Aorta (tissue), 5 donors: Measurements from ENCODE around the gene PIAS2. TPM values are rescaled to one million over a fixed set of nuclear protein-coding genes. Genes with fewer than 3 reads are reported as not detected.
A peak's percentile ranks its signal among the peaks of the same experiment; 100 is the strongest.
"Not testable (repeated sequence)": the region's sequence is repeated elsewhere in the genome, so short reads cannot be mapped to it uniquely, and the experiment has no call there.

ENCODE experiments used
- ATAC-seq: fragments of 200-7000 bp; cut with Tn5 transposase; one replicate; pipeline ENCODE4 v1.9.1; 2022; ENCODE audit warnings: moderate library complexity; ENCODE audit not compliant: low FRiP score
- DNase-seq, 2 donors: peaks; one replicate each; pipeline ENCODE4 v3.0.0-alpha.2; 2020
- H3K27ac ChIP-seq, 2 donors: one replicate each; pipeline ENCODE4 v1.5.1; 2013; ENCODE audit warnings: low read length in 2 of 2, mild to moderate bottlenecking in 2 of 2, moderate library complexity in 2 of 2, control low read depth in 1 of 2, inconsistent platforms in 1 of 2, low read depth in 1 of 2
- H3K27me3 ChIP-seq, 2 donors: one replicate each; pipeline ENCODE4 v1.6.1; 2013; ENCODE audit warnings: control low read depth in 1 of 2, low read length in 1 of 2, mild to moderate bottlenecking in 1 of 2, moderate library complexity in 1 of 2; ENCODE audit not compliant: insufficient read depth in 2 of 2, control insufficient read depth in 1 of 2
- H3K36me3 ChIP-seq, 2 donors: one replicate each; pipeline ENCODE4 v1.6.1; 2013; ENCODE audit warnings: control low read depth in 1 of 2, low read length in 1 of 2, mild to moderate bottlenecking in 1 of 2; ENCODE audit not compliant: insufficient read depth in 2 of 2, control insufficient read depth in 1 of 2
- H3K4me1 ChIP-seq, 2 donors: one replicate each; pipeline ENCODE4 v1.6.1; 2013; ENCODE audit warnings: low read length in 2 of 2, control low read depth in 1 of 2, mild to moderate bottlenecking in 1 of 2, moderate library complexity in 1 of 2; ENCODE audit not compliant: insufficient read depth in 2 of 2, control insufficient read depth in 1 of 2
- H3K4me3 ChIP-seq, 2 donors: one replicate each; pipeline ENCODE4 v1.5.1; 2013; ENCODE audit warnings: low read length in 2 of 2, control low read depth in 1 of 2, mild to moderate bottlenecking in 1 of 2
- H3K9me3 ChIP-seq: one replicate; pipeline ENCODE4 v1.6.1; 2013; ENCODE audit warnings: mild to moderate bottlenecking, low read length; ENCODE audit not compliant: control insufficient read depth
- WGBS, 2 donors: extraction: QIAGEN DNeasy Blood & Tissue Kit; methylation state at CpG; one replicate each; pipeline ENCODE4 v1.1.7; 2013; 5-methylcytosine and 5-hydroxymethylcytosine counted together
- intact Hi-C, 2 donors: fragments of 100-400 bp; cut with DNase I; formaldehyde crosslinking; loops; one replicate each; pipeline versions ENCODE4 v1.14.2 to v1.15.0; 2022
- long read RNA-seq, 2 donors: library from polyadenylated mRNA; unstranded; transcript quantifications; one replicate each; pipeline ENCODE4 v2.0.0, GENCODE V29; 2020 to 2021
- polyA plus RNA-seq, 2 donors: library from polyadenylated mRNA; stranded (reverse); fragments of 200-250 nt; gene quantifications; one replicate each; pipeline ENCODE4 v1.2.3, GENCODE V29; 2013
- total RNA-seq, 2 donors: library from RNA; stranded (reverse); fragmentation: NEBNext Ultra II Directional; extraction: Animal tissue kit (Norgen Biotek cat#: 25700); gene quantifications; one replicate each; pipeline ENCODE4 v1.2.1, GENCODE V29; 2021
- donor health status: healthy with polysubstance abuse.
- donor health status: Bipolar disorder and iron deficiency.
- donor health status: DM: no; HTN: no; CAD: no.
- donor health status: DM: no; HTN: no; CAD: no.
- donor health status: DM: yes; HTN: yes; CAD: no.

The PIAS2 gene
- total RNA-seq (10 to 100 TPM; 40.9 to 45.5 TPM), polyA plus RNA-seq (1 to 10 TPM; 5.0 to 8.9 TPM)
- long read RNA-seq, donor 1, full-length matches to known transcripts = 13 of 24 reads
- long read RNA-seq, donor 1, partial matches to known transcripts = 3 of 24 reads
- long read RNA-seq, donor 1, other reads (novel, unspliced or antisense) = 8 of 24 reads
- long read RNA-seq, donor 2, full-length matches to known transcripts = 7 of 17 reads
- long read RNA-seq, donor 2, partial matches to known transcripts = 3 of 17 reads
- long read RNA-seq, donor 2, other reads (novel, unspliced or antisense) = 7 of 17 reads

GRCh38 chr18:46917108-46917802, at the start of gene PIAS2, which contains the start of gene KATNAL2:
TSS of gene PIAS2 (minus strand) at chr18:46917507. CDS start at chr18:46917345, 162 bp downstream.
TSS of gene KATNAL2 (plus strand) at chr18:46917602. CDS start at chr18:46946873, 29,271 bp downstream.
- intact Hi-C loops = no loop called here
- peak within 1 kb of the TSS; percentile 38 to 72 for H3K27ac ChIP-seq

DNA sequence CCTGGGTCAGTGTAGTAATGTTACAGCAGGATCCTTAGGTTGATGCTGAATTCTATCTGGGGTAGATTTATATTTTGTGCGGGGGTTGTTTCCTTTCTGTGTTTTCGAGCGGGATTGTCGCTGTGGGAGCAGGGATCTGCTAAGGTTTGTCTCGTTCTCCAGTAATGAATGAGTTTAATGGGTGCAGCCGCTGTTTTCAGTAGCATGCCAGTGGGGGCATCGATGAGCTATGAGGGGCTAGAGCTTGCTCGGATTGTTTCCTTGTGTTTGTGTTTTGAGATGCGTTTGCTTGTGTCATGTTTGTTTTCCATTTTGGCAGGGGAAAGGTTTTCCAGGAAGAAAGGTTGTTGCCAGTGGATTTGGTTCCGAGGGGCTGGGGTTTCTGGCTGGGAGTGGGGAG, 49.0 kb upstream of the PIAS2 start:
- H3K4me1 ChIP-seq, DNase-seq, H3K9me3 ChIP-seq, H3K27ac ChIP-seq, H3K27me3 ChIP-seq, ATAC-seq, H3K36me3 ChIP-seq, H3K4me3 ChIP-seq, intact Hi-C loops: not testable (repeated sequence)
- no CpG with 5 or more reads among the region's 10 CpGs for WGBS, 2 donors

More at GRCh38 chr18:46917108-46917802, at the start of gene PIAS2, which contains the start of gene KATNAL2:
- Histone ChIP-seq H3K4me3 (peak within 1 kb of the TSS; percentile 71 to 84), H3K9me3 (no peaks in the 10 kb centered on the region), H3K27me3 (no peaks in the 10 kb centered on the region), H3K36me3 (no peaks in the 10 kb centered on the region), H3K4me1 (no peaks in the 10 kb centered on the region)
- DNase-seq (peak; percentile 87 to 92), ATAC-seq (peak; percentile 96)
- 0 to 1% methylated on average over 54 to 107 of the region's 107 CpGs for WGBS, 2 donors

DNA sequence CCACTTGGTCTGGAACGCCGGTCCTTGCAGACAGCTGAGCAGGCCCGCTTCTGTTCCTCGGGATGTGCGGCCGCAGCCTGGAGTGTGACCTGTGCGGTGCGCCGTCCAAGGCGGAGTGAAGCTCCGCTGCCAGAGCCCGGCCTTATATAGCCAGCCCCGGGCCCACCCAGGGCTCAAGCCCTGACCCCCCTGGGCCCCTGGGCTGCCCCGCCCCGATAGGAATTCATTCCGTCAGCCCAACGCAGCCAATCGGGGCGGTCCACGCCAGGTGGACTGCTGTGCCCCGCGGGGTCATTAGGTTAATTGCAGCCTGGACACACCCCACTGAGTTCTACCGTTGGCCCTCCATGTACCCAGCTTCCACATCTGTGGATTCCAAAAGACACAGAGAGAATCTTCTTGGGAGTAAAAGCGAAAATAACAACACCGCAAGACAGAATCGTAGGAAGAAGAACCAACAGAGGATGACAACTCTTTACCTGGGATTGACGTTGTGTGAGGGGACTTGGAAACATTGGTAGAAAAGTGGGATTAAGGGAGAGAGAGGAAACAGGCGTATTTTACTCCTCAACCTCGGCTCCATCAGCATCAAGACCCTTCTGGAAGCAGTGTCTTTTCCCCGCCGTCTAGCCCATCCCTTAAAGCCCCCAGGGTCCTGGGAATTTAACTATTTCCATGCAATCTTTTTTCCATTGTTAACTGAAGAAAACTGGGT, 47.4 kb upstream of the PIAS2 start:
- H3K9me3 ChIP-seq, H3K36me3 ChIP-seq, H3K4me3 ChIP-seq, intact Hi-C loops, H3K27ac ChIP-seq, H3K4me1 ChIP-seq, H3K27me3 ChIP-seq, DNase-seq: not testable (repeated sequence)
- WGBS, 2 donors = 85 to 86% methylated on average over 8 of the region's 31 CpGs
- peak; percentile 55 for ATAC-seq

- ATAC-seq = peak; percentile 39
- H3K4me1 ChIP-seq, H3K27me3 ChIP-seq, intact Hi-C loops, H3K9me3 ChIP-seq, DNase-seq, H3K36me3 ChIP-seq, H3K27ac ChIP-seq, H3K4me3 ChIP-seq: not testable (repeated sequence)
- WGBS, 2 donors = 98% methylated on average over 6 of the region's 79 CpGs; no CpG with 5 or more reads in 1 of the 2 donors
These were observed 46.6 kb upstream of the PIAS2 start for GRCh38 chr18:46963656-46964578.

DNA sequence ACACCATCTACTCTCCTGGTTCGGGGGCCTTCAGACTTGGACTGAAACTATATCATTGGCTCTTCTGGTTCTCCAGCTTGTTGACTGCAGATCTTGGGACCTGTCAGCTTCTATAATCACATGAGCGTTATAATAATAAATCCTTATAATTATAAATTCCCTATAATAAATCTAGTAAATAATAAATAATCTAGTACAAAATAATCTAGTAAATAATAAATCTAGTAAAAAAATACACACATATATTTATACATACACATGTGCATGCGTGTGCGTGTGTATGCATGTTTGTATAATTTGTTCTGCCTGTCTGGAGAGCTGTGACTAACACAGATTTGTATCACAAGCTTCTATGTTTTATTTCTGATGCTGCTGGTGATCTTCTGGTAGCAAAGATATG, 40.9 kb upstream of the PIAS2 start:
- H3K27ac ChIP-seq = no peak overlapping the region
- DNase-seq (no peak), ATAC-seq (no peak)
- H3K36me3 ChIP-seq = no peaks in the 10 kb centered on the region
- H3K9me3 ChIP-seq = no peaks in the 10 kb centered on the region
- 81 to 82% methylated on average over 4 of the region's 4 CpGs for WGBS, 2 donors
- no peaks in the 10 kb centered on the region for H3K27me3 ChIP-seq
- intact Hi-C loops = no loop called here
- no peaks in the 10 kb centered on the region for H3K4me1 ChIP-seq
- H3K4me3 ChIP-seq = no peak overlapping the region

DNA sequence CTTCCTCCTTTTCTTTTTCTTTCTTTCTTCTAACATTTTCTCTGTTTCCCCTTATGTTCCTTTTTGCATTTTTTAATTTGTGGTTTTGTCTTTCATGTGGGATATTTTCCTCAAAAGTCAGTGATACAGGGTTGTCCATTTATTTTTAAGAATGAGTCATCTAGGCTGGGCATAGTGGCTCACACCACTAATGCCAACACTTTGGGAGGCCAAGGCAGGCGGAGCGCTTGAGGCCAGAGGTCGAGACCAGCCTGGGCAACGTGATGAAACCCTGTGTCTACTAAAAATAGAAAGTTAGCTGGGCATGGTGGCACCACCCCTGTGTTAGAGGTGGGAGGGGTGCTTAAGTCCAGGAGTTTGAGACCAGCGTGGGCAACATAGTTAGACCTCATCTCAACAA, 35.9 kb upstream of the PIAS2 start:
- H3K27ac ChIP-seq = no peak overlapping the region
- H3K4me1 ChIP-seq = no peaks in the 10 kb centered on the region
- no peak for ATAC-seq
- WGBS, 2 donors = 55 to 63% methylated on average over 5 of the region's 5 CpGs
- H3K4me3 ChIP-seq = no peak overlapping the region
- no peaks in the 10 kb centered on the region for H3K27me3 ChIP-seq
- H3K9me3 ChIP-seq = no peaks in the 10 kb centered on the region
- DNase-seq = no peak
- intact Hi-C loops = no loop called here
- H3K36me3 ChIP-seq = no peaks in the 10 kb centered on the region

DNA sequence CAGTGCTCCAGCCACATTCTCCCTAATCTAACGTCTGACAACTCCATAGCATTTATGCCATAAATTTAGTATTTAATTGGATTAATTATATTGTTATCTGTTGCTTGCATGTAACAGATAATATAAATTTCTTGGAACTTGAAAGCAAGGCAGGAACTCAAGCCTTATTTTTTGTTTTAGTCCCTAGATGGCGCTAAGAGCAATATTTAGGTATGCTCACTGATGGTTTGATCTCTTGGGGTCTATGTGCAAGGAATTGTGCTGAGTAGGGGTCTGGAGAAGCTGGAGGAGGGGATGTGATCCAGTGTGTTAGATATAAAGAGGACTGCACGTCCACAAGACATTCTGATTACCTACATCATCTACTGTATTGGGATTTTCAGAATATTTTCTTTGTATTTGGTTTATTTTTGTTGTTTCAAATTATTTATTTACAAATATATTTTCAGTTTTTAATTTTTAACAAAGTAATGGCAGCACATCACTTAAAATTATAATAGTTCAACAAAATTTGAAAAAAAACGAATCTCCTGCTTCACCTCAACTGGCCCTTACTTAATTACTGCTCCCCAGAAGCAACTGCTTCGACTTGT, 32.9 kb upstream of the PIAS2 start:
- H3K27me3 ChIP-seq = no peaks in the 10 kb centered on the region

More for the DNA sequence above, 32.9 kb upstream of the PIAS2 start:
- H3K36me3 ChIP-seq = no peaks in the 10 kb centered on the region
- DNase-seq (no peak), ATAC-seq (no peak)
- intact Hi-C loops = no loop called here
- H3K9me3 ChIP-seq = no peaks in the 10 kb centered on the region
- WGBS, 2 donors = 58% methylated on average over 5 of the region's 5 CpGs
- H3K4me1 ChIP-seq = no peaks in the 10 kb centered on the region
- no peak overlapping the region for H3K4me3 ChIP-seq
- H3K27ac ChIP-seq = no peak overlapping the region
